Left lobe of liver (tissue), 2 donors: ENCODE results near the gene HSPG2. TPM values are rescaled to one million over a fixed set of nuclear protein-coding genes. Genes with fewer than 3 reads are reported as not detected.

Source experiments
- ATAC-seq: fragments of 200-7000 bp; cut with Tn5 transposase; one replicate; pipeline ENCODE4 v1.9.1; 2020; ENCODE audit warnings: mild to moderate bottlenecking, moderate library complexity
- DNase-seq: peaks from one replicate; pipeline ENCODE4 v3.0.0-alpha.2; 2020; ENCODE audit warnings: low spot score
- total RNA-seq: library from RNA; stranded (reverse); gene quantifications from one replicate; pipeline ENCODE4 v1.2.1, GENCODE V29; 2021
- donor health status: DM: no; HTN: no; CAD: no; lungs with moderate emphysema.
- donor health status: DM: no; HTN: yes; CAD: no.

The HSPG2 gene
- total RNA-seq, 1 donor from 2014 or later = 50.8 TPM

DNA sequence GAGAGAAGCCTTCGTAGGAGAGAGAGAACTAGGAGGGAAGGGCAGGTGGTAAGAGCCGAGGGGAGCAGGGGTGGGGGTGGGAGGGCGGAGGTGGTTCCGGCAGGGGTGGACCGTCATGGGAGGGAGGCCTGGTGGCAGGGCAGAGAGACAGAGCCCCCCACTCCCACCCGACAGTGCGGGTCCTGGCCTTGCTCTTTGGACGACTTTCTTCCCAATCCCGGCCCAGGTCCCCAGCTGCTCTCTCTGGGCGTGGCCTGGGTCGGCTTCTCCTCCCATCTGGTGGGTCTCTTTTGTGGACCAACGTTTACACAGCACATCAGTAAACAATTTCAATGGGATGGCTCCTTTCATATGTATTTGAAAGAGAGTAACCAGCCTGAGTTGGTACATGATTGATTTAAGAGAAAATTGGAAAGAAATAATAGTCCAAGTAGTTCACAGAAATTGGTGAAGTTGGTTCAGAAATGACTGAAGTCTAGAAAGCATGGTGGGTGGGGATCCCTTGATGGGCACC lies 68.1 kb downstream of the HSPG2 start:
- ATAC-seq (no peak), DNase-seq (no peak)

GRCh38 chr1:21868482-21868881 lies 68.6 kb downstream of the HSPG2 start:
- ATAC-seq = no peak
- DNase-seq = no peak

GRCh38 chr1:21867451-21867996 lies 69.6 kb downstream of the HSPG2 start:
- ATAC-seq = no peak
- no peak for DNase-seq

- ATAC-seq (no peak), DNase-seq (no peak)
Measured at GRCh38 chr1:21866707-21867043, 70.4 kb downstream of the HSPG2 start.

DNA sequence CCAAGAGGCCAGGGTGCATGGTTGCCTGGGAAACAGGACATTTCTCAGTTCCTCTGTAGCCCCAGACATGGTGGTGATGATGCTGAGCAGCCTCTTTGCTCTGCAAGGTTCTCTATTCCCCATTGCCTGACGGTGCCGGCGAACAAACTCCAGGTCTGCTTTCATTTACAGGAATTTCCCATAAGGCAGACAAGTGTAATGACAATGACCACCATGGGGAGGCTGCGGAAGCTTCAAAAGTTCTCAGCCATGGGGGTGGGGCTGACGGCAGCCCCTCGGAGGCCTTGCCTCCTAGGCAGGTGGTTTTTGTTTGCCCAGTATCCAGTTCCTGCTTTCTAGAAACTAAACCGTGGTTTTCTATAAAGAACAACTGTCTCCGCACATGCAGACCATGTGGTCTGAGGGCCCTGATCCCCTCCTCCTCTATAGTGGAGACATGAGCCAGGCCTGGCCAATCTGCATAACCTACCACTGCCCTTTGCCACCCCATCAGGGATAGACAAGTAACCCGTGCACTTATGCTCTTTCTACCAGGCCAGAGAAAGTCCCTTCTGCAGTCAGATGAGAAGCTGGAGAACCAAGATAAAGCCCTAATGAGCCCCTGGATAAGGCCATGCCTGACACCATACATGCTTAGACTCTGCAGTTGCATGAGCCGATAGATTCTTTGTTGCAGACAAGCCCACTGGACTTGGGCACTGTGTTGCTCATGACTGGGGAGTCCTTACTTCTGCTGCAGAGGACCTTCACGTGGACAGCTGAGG lies 71.0 kb downstream of the HSPG2 start:
- ATAC-seq (no peak), DNase-seq (no peak)

DNA sequence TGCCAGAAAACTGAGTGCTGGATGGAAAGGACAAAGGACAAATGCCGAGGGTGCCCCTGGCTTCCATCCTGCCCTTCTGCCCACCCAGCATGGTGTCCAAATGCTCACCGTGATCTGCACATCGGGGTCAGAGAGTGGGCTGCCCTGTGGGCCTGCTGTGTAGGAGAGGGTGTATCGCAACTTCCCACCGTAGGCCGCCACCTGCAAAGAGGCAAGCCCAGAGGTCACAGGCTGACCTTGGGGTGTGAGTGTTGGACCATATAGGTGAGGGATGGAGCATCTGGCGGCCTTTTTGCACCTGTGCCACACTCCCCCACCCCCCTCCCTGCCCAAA lies 71.5 kb downstream of the HSPG2 start:
- DNase-seq = no peak
- no peak for ATAC-seq

- ATAC-seq (no peak), DNase-seq (no peak)
Measured at GRCh38 chr1:21864730-21865129, 72.4 kb downstream of the HSPG2 start.

DNA sequence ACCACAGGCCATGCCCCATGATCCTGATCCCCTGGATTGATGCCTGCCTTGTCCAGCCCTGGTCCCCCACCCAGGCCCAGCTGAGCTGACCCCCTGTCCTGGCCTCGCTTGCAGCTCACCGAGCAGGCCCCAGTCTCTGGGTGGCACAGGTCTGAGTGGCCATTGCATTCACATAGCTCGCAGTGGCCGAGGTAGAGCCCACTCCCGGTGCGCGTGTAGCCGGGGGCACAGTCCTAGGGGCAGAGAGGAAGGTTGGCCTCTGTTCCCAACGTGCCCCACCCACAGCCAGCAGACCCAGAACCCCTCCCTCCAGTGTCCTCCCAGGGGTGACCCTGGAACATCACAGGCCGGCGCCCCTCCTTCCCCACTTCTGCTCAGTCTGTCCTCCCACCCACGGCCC lies 73.1 kb downstream of the HSPG2 start:
- ATAC-seq (no peak), DNase-seq (no peak)

DNA sequence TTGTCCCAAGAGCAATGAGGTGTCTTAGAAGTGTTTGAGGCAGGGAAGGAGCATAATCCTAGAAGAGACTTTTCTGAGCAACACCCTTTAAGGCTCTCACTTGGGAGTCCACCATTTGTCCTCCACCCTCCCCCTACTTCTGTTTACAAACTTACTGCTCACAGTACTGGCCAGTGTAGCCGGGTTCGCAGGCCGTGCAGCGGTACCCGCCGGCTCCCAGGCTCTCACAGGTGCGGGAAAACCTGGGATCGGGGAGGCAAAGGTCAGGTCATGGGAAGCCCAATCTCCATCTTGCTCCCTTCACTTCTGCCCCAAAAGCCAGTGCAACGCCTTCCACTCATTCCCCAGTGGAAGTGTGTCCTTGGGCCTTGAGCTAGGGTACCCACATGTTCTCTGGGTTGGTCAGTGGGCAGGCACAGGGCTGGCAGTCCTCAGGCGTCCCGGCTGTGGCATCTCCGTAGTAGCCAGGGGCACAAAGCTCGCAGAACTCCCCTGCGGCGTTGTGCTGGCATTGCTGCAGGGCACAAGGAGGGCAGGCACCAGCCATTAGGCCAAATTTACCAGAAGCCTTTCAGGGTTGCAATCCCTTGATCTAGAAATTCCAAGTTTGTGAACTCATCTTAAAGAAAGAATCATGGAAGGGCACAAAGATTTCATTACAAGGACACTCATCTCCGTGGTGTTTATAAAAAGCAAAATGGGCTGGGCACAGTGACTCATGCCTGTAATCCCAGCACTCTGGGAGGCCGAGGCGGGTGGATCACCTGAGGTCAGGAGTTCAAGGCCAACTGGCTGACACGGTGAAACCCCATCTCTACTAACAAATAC lies 75.3 kb downstream of the HSPG2 start:
- ATAC-seq (no peak), DNase-seq (no peak)

DNA sequence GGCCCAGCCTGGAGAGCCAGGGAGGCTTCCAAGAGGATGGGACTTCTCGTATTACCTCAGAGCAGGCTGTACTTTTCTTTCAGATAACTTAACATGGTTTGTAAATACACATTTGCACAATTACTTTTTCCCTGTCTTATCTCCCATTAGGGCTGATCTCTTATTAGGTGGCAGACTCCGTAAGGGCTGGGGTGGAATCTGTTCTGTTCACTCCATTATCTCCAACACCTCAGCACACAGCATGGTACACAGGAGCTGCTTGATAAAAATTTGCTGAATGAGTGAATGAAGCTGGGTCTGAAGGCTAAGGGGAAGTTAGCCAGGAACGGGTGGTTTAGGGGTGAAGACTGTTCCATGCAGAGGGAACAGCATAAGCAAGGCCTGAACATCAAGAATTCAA lies 76.1 kb downstream of the HSPG2 start:
- no peak for ATAC-seq
- DNase-seq = no peak

DNA sequence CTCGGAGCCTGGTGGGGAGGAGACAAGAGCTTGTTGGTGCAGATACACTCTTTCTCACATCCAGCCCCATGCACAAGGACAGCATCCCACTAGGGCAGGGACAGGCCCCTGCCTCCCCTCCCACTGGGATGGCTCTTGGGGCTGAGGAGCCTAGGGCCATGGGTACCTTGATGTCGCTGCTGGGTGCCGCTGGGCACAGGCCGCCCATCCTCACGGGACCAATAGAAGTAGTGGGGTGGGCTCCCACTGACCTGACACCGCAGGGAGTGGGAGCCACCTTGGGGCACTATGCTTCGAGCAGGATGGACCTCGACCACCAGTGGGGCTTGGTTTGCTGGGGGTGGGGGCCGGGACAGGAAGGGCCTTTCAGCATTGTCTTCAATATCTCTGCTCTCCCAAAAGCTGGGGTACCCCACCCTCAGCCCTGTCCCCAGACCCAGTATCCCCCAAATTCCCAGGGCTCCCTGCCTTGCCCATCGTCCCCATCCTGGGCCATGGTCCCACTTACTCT lies 77.4 kb downstream of the HSPG2 start:
- ATAC-seq = no peak

GRCh38 chr1:21857840-21858670 lies 79.1 kb downstream of the HSPG2 start:
- no peak for DNase-seq
- peak; percentile 35 for ATAC-seq

More for the DNA sequence above, 77.4 kb downstream of the HSPG2 start:
- no peak for DNase-seq

DNA sequence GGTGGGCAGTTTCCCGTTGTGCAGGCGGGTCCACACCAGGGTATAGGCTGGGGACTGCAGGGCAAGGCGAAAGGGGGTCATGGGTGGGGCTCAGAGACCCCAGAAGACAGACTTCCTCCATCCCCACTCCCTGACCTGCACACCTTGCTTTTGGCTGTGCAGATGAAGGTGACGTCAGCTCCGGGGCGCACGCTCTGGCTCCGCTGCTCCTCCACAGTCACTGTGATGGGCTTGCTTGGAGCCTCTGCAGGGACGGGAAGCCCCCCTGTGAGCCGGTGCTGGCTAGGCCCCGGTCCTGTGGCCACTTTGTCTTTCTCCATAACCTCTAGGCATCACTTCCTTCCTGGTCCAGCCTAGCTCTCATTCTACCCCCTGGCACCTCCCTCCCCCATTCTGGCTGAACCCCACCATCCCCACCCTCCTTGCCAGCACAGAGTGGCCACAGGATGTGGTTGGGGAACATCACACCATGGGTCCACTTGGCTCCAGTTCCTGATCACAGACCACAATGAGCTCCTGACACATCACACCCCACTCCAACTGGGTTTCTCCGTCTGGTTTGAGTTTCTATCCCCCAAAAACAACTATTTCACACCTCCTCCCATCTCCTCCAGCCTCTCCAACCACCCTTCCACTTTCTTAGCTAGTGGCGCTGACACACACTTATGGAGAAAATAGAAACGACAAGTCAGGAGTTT lies 79.8 kb downstream of the HSPG2 start:
- no peak for ATAC-seq
- DNase-seq = no peak

GRCh38 chr1:21855257-21856096 lies 81.6 kb downstream of the HSPG2 start:
- ATAC-seq (peak; percentile 21), DNase-seq (no peak)

GRCh38 chr1:21854751-21855131 lies 82.4 kb downstream of the HSPG2 start:
- DNase-seq (no peak), ATAC-seq (no peak)

DNA sequence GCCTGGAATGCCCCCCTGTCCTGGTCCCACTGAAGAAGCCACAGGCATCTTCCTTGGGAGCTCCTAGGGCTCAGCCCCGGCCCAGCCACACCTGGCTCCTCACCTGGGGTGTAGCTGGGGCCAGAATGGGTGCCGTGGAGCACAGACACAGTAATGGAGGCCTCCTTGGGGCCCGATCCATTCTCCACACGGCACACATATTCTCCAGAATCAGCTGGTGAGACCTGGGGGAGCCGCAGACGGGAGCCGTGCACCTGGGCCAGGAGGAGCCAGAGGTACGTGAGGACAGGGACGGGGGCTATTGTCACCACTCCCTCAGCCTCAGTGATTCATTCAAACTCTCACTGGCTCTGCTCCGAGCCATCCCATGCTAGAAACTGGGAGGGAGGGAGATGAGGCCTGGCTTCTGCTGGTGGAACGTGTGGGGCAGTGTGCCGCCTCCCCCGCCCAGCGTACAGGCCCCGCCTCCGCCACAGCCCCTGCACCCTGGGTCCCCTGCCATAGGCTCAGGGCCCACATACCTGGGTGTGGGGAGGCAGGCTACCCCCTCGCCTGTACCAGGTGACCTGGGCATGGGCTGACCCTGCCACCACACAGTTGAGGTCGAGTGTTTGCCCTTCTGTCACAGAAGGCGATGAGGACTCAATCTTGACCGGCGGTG lies 82.9 kb downstream of the HSPG2 start:
- DNase-seq (no peak), ATAC-seq (no peak)

DNA sequence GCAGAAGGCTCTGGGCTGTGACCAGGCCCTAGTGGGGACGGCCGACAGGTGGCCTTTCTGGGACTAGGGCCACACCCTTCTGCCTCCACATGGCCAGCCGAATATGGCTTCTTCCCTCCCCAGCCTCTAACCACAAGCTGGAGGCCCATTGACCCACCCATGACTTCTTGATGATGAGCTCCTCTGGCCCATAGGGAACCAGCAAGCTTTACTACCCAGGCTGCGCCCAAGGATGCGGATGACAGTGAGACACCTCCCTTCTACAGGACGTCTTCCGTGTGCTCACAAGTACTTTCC lies 84.0 kb downstream of the HSPG2 start:
- DNase-seq = no peak
- no peak for ATAC-seq

- no peak for DNase-seq
- ATAC-seq = no peak
Measured at GRCh38 chr1:21852282-21853130, 84.6 kb downstream of the HSPG2 start.
